Tibial nerve (tissue), 4 donors: ENCODE results near the gene LRRTM3. TPM values are rescaled to one million over a fixed set of nuclear protein-coding genes. Genes with fewer than 3 reads are reported as not detected.

Experiments used
- DNase-seq, 2 donors: peaks; one replicate each; pipeline ENCODE4 v3.0.0-alpha.2; 2019; ENCODE audit warnings: low spot score in 2 of 2
- H3K27ac ChIP-seq, 4 donors: fragments of 200-600 bp; sonication (generic) in 3 of 4; one replicate each; pipeline ENCODE4 v1.5.1; 2017 to 2019; ENCODE audit warnings: mild to moderate bottlenecking in 1 of 4
- H3K27me3 ChIP-seq, 2 donors: fragments of 200-600 bp; sonication (generic) in 1 of 2; one replicate each; pipeline versions ENCODE4 v1.5.1 to v1.6.0; 2017 to 2019
- H3K36me3 ChIP-seq, 3 donors: fragments of 200-600 bp; sonication (generic); one replicate each; pipeline ENCODE4 v1.5.1; 2018 to 2019
- H3K4me1 ChIP-seq, 4 donors: fragments of 200-600 bp; sonication (generic) in 3 of 4; one replicate each; pipeline ENCODE4 v1.5.1; 2017 to 2019
- H3K4me3 ChIP-seq, 4 donors: fragments of 200-600 bp; sonication (generic) in 3 of 4; one replicate each; pipeline ENCODE4 v1.5.1; 2017 to 2019; ENCODE audit warnings: mild to moderate bottlenecking in 1 of 4, moderate library complexity in 1 of 4
- H3K9me3 ChIP-seq, 4 donors: fragments of 200-600 bp; sonication (generic) in 3 of 4; one replicate each; pipeline ENCODE4 v1.5.1; 2017 to 2019
- CTCF ChIP-seq, 5 experiments: fragments of 200-600 bp in 3 of 5; fragments of 450-650 bp in 2 of 5; sonication (generic) in 3 of 5; IDR thresholded peaks; one replicate each; pipeline ENCODE4 v1.5.1; 2016 to 2019; ENCODE audit warnings: antibody characterized with exemption in 5 of 5, mild to moderate bottlenecking in 3 of 5, moderate library complexity in 2 of 5
- EP300 ChIP-seq, 2 donors: sonication (generic); formaldehyde crosslinking; IDR thresholded peaks; one replicate each; pipeline ENCODE4 v1.6.1; 2017; ENCODE audit warnings: antibody characterized with exemption in 2 of 2, mild to moderate bottlenecking in 1 of 2
- POLR2A ChIP-seq, 2 donors: fragments of 450-650 bp; IDR thresholded peaks; one replicate each; pipeline ENCODE4 v1.6.1; 2017; ENCODE audit warnings: antibody characterized with exemption in 2 of 2, mild to moderate bottlenecking in 2 of 2, moderate library complexity in 2 of 2
- WGBS, 2 donors: methylation state at CpG; one replicate each; pipeline ENCODE4 v1.1.5; 2018; 5-methylcytosine and 5-hydroxymethylcytosine counted together
- total RNA-seq, 4 donors: library from RNA; depleted of rRNA; stranded (reverse); fragments of >200 nt; gene quantifications; one replicate each; pipeline ENCODE4 v1.1.0, GENCODE V29; 2016

The LRRTM3 gene
- total RNA-seq, 4 donors from 2014 or later, result 0.42 TPM; not detected in 3

- TF ChIP-seq POLR2A (IDR thresholded peaks at IDR 0.05) (no peak), CTCF (IDR thresholded peaks at IDR 0.05) (no peak), EP300 (IDR thresholded peaks at IDR 0.05) (no peak)
- H3K36me3 ChIP-seq, result no peaks in the 10 kb centered on the region
- WGBS, 2 donors, result 89 to 90% methylated on average over 4 of the region's 4 CpGs
Observed at GRCh38 chr10:66980246-66980815, 54.5 kb downstream of the LRRTM3 start.

GRCh38 chr10:66981361-66982052 lies 55.7 kb downstream of the LRRTM3 start:
- H3K4me1 ChIP-seq, result peaks cover 0 to 3% (median 0%) of the 10 kb centered on the region in 4 donors
- no peaks in the 10 kb centered on the region for H3K27me3 ChIP-seq
- H3K4me3 ChIP-seq, result no peak overlapping the region
- WGBS, 2 donors, result 77 to 80% methylated on average over 3 of the region's 3 CpGs
- no peak for DNase-seq
- H3K36me3 ChIP-seq, result no peaks in the 10 kb centered on the region
- no peak for TF ChIP-seq POLR2A (IDR thresholded peaks at IDR 0.05)
- no peaks in the 10 kb centered on the region for H3K9me3 ChIP-seq
- no peak overlapping the region for H3K27ac ChIP-seq

More at GRCh38 chr10:66980246-66980815, 54.5 kb downstream of the LRRTM3 start:
- Histone ChIP-seq H3K4me3 (no peak overlapping the region), H3K27me3 (no peaks in the 10 kb centered on the region), H3K27ac (no peak overlapping the region), H3K4me1 (peaks cover 0 to 3% (median 0%) of the 10 kb centered on the region in 4 donors), H3K9me3 (no peaks in the 10 kb centered on the region)
- no peak for DNase-seq

- 45 to 48% methylated on average over 1 of the region's 1 CpG for WGBS, 2 donors
- no peak for DNase-seq
Observed at GRCh38 chr10:66982053-66982420, 56.2 kb downstream of the LRRTM3 start.

GRCh38 chr10:66982792-66983474 lies 57.1 kb downstream of the LRRTM3 start:
- no peak for DNase-seq
- H3K4me1 ChIP-seq, result peaks cover 0 to 3% (median 0%) of the 10 kb centered on the region in 4 donors
- H3K9me3 ChIP-seq, result no peaks in the 10 kb centered on the region
- TF ChIP-seq POLR2A (IDR thresholded peaks at IDR 0.05), result no peak
- no peak for TF ChIP-seq CTCF (IDR thresholded peaks at IDR 0.05)
- no peak for TF ChIP-seq EP300 (IDR thresholded peaks at IDR 0.05)
- no peak overlapping the region for H3K4me3 ChIP-seq
- H3K27me3 ChIP-seq, result no peaks in the 10 kb centered on the region
- no peaks in the 10 kb centered on the region for H3K36me3 ChIP-seq
- H3K27ac ChIP-seq, result no peak overlapping the region
- 45 to 50% methylated on average over 6 of the region's 6 CpGs for WGBS, 2 donors

More at GRCh38 chr10:66982053-66982420, 56.2 kb downstream of the LRRTM3 start:
- no peaks in the 10 kb centered on the region for H3K9me3 ChIP-seq
- TF ChIP-seq POLR2A (IDR thresholded peaks at IDR 0.05), result no peak
- TF ChIP-seq CTCF (IDR thresholded peaks at IDR 0.05), result no peak
- no peak for TF ChIP-seq EP300 (IDR thresholded peaks at IDR 0.05)
- peaks cover 0 to 3% (median 0%) of the 10 kb centered on the region in 4 donors for H3K4me1 ChIP-seq
- no peaks in the 10 kb centered on the region for H3K36me3 ChIP-seq
- no peak overlapping the region for H3K27ac ChIP-seq
- no peak overlapping the region for H3K4me3 ChIP-seq
- no peaks in the 10 kb centered on the region for H3K27me3 ChIP-seq

GRCh38 chr10:66983475-66983818 lies 57.6 kb downstream of the LRRTM3 start:
- TF ChIP-seq POLR2A (IDR thresholded peaks at IDR 0.05) (no peak), EP300 (IDR thresholded peaks at IDR 0.05) (no peak), CTCF (IDR thresholded peaks at IDR 0.05) (no peak)
- Histone ChIP-seq H3K4me1 (peaks cover 0 to 3% (median 0%) of the 10 kb centered on the region in 4 donors), H3K27ac (no peak overlapping the region), H3K36me3 (no peaks in the 10 kb centered on the region), H3K9me3 (no peaks in the 10 kb centered on the region), H3K4me3 (no peak overlapping the region), H3K27me3 (no peaks in the 10 kb centered on the region)
- DNase-seq, result no peak
